ACHN (cell line): ENCODE data around the gene PARD3B.

Source experiments
- DNase-seq: peaks from one replicate; pipeline ENCODE4 v3.0.0-alpha.2; 2015
- in situ Hi-C: cut with HindIII; loops from 2 replicates; pipeline ENCODE4 v1.10.0; 2017; ENCODE audit warnings: low sequenced_read_pairs, low pct_ligation_motif_present, low pct_unique_long_range_greater_than_20kb

The PARD3B gene

GRCh38 chr2:205612636-205613035, 1067.4 kb downstream of the PARD3B start:
- DNase-seq = no peak
- in situ Hi-C loops = no loop called here

- in situ Hi-C loops = no loop called here
- no peak for DNase-seq
Observed at GRCh38 chr2:205613970-205614559, 1068.8 kb downstream of the PARD3B start.

GRCh38 chr2:205614965-205615364, 1069.7 kb downstream of the PARD3B start:
- DNase-seq = no peak
- in situ Hi-C loops = no loop called here

- in situ Hi-C loops = no loop called here
- no peak for DNase-seq
Observed at GRCh38 chr2:205617905-205618304, 1072.6 kb downstream of the PARD3B start.

- in situ Hi-C loops = no loop called here
- DNase-seq = no peak
Observed at GRCh38 chr2:205619600-205619999, 1074.3 kb downstream of the PARD3B start.

- in situ Hi-C loops = no loop called here
- no peak for DNase-seq
Observed at GRCh38 chr2:205627085-205627484, 1081.8 kb downstream of the PARD3B start.

- in situ Hi-C loops = no loop called here
- no peak for DNase-seq
Observed at GRCh38 chr2:205628422-205628821, 1083.1 kb downstream of the PARD3B start.

GRCh38 chr2:205629091-205629776, 1084.0 kb downstream of the PARD3B start:
- DNase-seq = no peak
- in situ Hi-C loops = no loop called here

- in situ Hi-C loops = no loop called here
Observed at GRCh38 chr2:205633994-205634393, 1088.7 kb downstream of the PARD3B start.

GRCh38 chr2:205636549-205637319, 1091.5 kb downstream of the PARD3B start:
- DNase-seq = no peak
- in situ Hi-C loops = no loop called here

More at GRCh38 chr2:205633994-205634393, 1088.7 kb downstream of the PARD3B start:
- no peak for DNase-seq

- in situ Hi-C loops = no loop called here
- no peak for DNase-seq
Observed at GRCh38 chr2:205637320-205637602, 1092.0 kb downstream of the PARD3B start.

- in situ Hi-C loops = no loop called here
- DNase-seq = no peak
Observed at GRCh38 chr2:205637779-205638503, 1092.7 kb downstream of the PARD3B start.

GRCh38 chr2:205640716-205641115, 1095.4 kb downstream of the PARD3B start:
- DNase-seq = no peak
- in situ Hi-C loops = no loop called here

GRCh38 chr2:205642599-205643356, 1097.5 kb downstream of the PARD3B start:
- DNase-seq = no peak
- in situ Hi-C loops = no loop called here

- in situ Hi-C loops = no loop called here
- DNase-seq = no peak
Observed at GRCh38 chr2:205643391-205643885, 1098.2 kb downstream of the PARD3B start.

GRCh38 chr2:205644018-205644417, 1098.7 kb downstream of the PARD3B start:
- DNase-seq = no peak
- in situ Hi-C loops = no loop called here

- in situ Hi-C loops = no loop called here
Observed at GRCh38 chr2:205646680-205647079, 1101.4 kb downstream of the PARD3B start.

GRCh38 chr2:205650450-205650849, 1105.2 kb downstream of the PARD3B start:
- DNase-seq = no peak
- in situ Hi-C loops = no loop called here

More at GRCh38 chr2:205646680-205647079, 1101.4 kb downstream of the PARD3B start:
- no peak for DNase-seq
